K562 treated with DMSO at 1 percent for 12 hours (cell line): ENCODE data around the gene POU3F1. TPM values are rescaled to one million over a fixed set of nuclear protein-coding genes. Genes with fewer than 3 reads are reported as not detected.

Experiments used
- total RNA-seq: library from RNA; unstranded; fragments of 300-600 nt; gene quantifications from 2 replicates; pipeline ENCODE4 v1.2.3, GENCODE V29; 2022; ENCODE audit not compliant: insufficient read depth

Gene POU3F1
- 0.28 and 0.64 TPM in 2 replicates for total RNA-seq

DNA sequence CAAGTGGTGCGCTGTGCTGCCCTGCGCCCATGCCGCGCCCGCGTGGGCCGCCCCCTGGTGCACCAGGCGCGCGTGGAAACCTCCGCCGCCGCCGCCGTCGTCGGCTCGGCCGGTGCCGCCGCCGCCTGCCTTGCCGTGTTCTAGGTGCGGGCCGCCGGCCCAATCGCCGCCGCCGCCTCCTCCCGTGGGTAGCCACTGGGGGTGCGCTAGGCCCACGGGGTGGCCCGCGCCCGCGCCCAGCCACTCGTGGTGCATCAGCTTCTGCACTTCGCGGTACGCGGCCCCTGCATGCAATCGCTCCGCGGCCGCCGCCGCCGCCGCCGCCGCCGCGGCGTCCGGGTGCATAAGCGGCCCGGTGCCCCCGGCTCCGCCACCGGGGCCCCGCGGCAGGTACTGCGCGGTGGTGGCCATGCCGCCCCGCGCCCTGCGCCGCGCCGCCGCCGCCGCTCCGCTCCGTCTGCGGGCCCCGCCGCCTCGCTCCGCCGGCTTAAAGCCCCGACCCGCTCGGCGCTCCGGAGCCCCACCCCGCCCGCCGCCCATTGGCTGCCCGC, at the start of gene POU3F1:
Gene POU3F1, minus strand, starts transcription at position 461 of the 551 bp plus-strand sequence. Its CDS starts 50 bp downstream, at position 411.

DNA sequence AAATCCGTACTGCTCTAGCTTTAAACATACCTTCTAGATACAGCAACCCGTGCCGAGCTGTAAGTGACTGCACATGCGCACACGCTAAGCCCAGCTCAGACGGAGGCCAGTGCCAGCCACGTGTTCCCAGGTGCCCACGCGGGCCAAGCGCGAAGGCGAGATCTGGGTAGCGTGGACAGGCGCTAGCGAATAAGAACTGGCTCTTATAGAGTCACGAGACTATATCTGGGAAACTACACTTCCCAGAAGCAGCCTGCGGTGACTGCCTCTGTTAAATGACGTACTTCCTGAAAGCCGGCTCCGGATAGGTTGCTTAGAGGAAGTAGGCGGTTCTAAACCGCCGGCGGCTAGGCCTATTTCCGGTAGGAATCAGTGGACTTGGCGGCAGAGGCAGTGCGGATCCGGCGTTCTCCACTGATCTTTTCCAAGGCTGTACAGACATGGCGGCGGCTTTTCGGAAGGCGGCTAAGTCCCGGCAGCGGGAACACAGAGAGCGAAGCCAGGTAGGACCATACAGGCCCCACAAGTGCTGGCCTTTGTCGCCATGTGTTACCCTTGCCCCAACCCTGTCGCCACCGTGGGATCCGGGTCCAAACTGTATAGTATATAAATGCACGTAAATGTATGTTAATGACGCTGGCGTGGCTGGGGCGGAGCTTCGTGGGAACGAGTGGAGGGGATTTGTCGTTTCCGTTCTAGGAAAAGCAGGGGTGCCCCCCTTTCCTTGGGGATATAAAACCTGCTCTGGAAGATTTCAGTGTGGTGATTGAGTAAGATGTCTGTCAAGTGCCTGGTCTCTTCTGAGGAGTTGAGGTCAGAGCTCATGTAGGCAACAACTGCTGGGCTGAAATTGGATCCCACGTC, 34.0 kb downstream of the POU3F1 start, which contains the start of gene UTP11:
Gene UTP11, plus strand, starts transcription at position 372 of the 864 bp plus-strand sequence. Its CDS starts 69 bp downstream, at position 441.

DNA sequence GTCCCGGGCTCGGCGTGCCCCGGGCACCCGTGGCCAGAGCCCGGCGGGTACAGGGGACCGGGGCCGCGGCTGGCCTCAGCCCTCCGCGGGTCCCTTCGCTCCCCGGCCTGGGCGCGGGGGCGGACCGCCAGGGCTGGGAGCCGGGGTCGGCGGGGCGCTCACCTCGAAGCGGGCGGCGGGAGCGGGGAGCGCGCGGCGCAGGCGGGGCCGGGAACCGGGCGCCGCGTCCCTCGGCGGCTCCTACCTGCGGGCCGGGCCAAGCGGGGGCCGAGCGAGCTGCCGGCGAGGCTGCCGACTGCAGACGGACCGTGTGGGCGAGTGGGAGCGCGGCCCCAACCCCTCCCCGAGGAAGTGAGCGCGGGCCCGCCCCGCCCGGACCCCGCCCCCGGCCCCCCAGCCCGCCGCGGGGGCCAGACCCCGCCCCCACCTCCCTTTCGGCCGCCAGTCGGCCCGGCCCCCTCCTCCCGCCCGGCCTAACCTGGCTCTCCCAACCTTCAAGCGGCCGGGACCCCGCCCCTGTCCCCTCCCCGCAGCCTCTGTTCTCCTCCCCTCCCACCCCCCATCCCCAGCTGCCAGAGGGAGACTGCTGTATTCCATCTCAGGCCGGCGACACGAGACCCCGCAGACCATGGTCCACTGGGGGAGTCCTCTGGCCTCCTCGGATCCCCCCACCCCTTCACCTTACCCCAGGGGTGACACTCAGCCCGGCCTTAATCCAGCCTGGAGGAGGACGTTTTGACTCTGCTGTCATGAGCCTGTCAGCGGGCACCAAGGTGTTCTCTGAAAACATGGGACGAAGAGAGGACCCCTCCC, 41.2 kb downstream of the POU3F1 start, which contains the start of gene FHL3:
Gene FHL3, minus strand, starts transcription at position 320 of the 813 bp plus-strand sequence. CDS start 6,102 bp downstream, outside the sequence.

Other genes starting within 250 kb of the POU3F1 start
- 80.3 and 182 TPM in 2 replicates for gene C1orf122, start 239.0 kb downstream of the POU3F1 start, total RNA-seq
- gene YRDC, start 238.6 kb downstream of the POU3F1 start, total RNA-seq: 41.1 and 46.3 TPM in 2 replicates
- 1.1 and 4.0 TPM in 2 replicates for gene MTF1, start 187.2 kb downstream of the POU3F1 start, total RNA-seq
- gene INPP5B, start 99.7 kb downstream of the POU3F1 start, total RNA-seq: 12.3 and 27.3 TPM in 2 replicates
- gene SF3A3, start 56.8 kb downstream of the POU3F1 start, total RNA-seq: 53.1 and 94.1 TPM in 2 replicates
- 90.3 and 117 TPM in 2 replicates for gene FHL3, start 41.3 kb downstream of the POU3F1 start, total RNA-seq
- gene UTP11, start 34.1 kb downstream of the POU3F1 start, total RNA-seq: 50.2 and 62.1 TPM in 2 replicates